ENCODE results near the gene CTRB1. TPM values are rescaled to one million over a fixed set of nuclear protein-coding genes. Genes with fewer than 3 reads are reported as not detected.

Gene CTRB1
- total and polyA plus RNA-seq, 2 of the 8 experiments (the other 6 are each of a cell fraction or from before 2014, with no cell fraction given) = not detected

DNA sequence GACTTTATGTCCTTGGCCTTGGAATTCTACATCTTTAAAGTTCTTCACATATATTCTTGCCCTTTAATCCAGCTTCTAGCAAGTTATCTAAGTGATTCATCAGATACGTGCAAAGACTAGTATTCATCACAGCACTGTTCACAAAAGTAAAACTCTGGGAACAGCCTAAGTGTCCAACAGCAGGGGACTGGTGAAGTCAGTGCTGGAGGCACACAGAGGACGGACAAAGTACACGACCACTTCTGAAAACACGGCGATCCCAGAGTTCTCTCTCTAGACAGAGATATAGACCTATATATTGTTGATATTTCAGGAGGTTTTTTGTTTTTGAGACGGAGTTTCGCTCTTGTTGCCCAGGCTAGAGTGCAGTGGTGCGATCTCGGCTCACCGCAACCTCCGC lies 12.8 kb downstream of the CTRB1 start (continued):
- TF ChIP-seq POLR2AphosphoS5 (IDR thresholded peaks at IDR 0.05; ENCODE audit: low read depth, low read length) (no peak), SRF (IDR thresholded peaks at IDR 0.05; ENCODE audit: low read depth, low read length) (no peak), CTBP2 (IDR thresholded peaks at IDR 0.05; ENCODE audit: borderline replicate concordance, insufficient read depth, insufficient read length, low read length) (no peak), SUZ12 (IDR thresholded peaks at IDR 0.05; ENCODE audit: low read length) (no peak), EP300 (IDR thresholded peaks at IDR 0.05; ENCODE audit: borderline replicate concordance in 1 of 2, low read depth in 2 of 2, low read length in 2 of 2) (no peak), BCL11A (IDR thresholded peaks at IDR 0.05; ENCODE audit: low read depth in 2 of 2, low read length in 2 of 2) (no peak)
- TF ChIP-seq, protein P1, sequence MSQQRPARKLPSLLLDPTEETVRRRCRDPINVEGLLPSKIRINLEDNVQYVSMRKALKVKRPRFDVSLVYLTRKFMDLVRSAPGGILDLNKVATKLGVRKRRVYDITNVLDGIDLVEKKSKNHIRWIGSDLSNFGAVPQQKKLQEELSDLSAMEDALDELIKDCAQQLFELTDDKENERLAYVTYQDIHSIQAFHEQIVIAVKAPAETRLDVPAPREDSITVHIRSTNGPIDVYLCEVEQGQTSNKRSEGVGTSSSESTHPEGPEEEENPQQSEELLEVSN (IDR thresholded peaks at IDR 0.05) = no peak
